Activated CD8-positive, alpha-beta memory T cell treated with anti-CD3 and anti-CD28 coated beads, Interleukin-2, amount 50 U/mL, for 24 hours (primary cell): ENCODE results near the gene IL3.

Source experiments
- DNase-seq: peaks from one replicate; pipeline ENCODE4 v3.0.0-alpha.2; 2020; ENCODE audit errors: extremely low read depth

Gene IL3

GRCh38 chr5:132072070-132072469 is 11.6 kb downstream of the IL3 start:
- DNase-seq: no peak

DNA sequence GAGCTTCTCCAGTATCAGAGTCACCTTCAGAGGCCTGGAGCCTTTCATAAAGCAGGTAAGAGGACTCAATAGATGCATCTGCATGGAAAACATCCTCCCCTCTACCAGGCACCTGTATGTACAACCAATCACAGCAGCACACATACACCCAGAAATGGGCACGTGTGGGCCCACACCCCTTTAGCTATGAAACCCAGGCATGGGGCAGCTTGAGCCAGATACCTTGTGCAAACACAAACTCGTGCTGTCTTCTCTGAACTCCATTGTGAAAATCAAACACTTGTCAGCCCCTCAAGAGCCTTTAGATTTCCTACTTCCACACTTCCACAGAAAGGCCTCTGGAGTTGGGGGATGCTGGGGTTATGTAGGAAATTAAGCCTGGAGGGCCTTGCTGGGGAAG is 12.1 kb downstream of the IL3 start:
- no peak for DNase-seq

- DNase-seq: no peak
These were observed 13.0 kb downstream of the IL3 start, which contains the start of gene CSF2 for GRCh38 chr5:132073231-132074013. Gene CSF2 (plus strand): TSS chr5:132073789. CDS start chr5:132073824, 35 bp downstream.

DNA sequence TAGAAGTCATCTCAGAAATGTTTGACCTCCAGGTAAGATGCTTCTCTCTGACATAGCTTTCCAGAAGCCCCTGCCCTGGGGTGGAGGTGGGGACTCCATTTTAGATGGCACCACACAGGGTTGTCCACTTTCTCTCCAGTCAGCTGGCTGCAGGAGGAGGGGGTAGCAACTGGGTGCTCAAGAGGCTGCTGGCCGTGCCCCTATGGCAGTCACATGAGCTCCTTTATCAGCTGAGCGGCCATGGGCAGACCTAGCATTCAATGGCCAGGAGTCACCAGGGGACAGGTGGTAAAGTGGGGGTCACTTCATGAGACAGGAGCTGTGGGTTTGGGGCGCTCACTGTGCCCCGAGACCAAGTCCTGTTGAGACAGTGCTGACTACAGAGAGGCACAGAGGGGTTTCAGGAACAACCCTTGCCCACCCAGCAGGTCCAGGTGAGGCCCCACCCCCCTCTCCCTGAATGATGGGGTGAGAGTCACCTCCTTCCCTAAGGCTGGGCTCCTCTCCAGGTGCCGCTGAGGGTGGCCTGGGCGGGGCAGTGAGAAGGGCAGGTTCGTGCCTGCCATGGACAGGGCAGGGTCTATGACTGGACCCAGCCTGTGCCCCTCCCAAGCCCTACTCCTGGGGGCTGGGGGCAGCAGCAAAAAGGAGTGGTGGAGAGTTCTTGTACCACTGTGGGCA is 13.8 kb downstream of the IL3 start:
- no peak for DNase-seq

- no peak for DNase-seq
These were observed 14.6 kb downstream of the IL3 start for GRCh38 chr5:132074772-132075718.

DNA sequence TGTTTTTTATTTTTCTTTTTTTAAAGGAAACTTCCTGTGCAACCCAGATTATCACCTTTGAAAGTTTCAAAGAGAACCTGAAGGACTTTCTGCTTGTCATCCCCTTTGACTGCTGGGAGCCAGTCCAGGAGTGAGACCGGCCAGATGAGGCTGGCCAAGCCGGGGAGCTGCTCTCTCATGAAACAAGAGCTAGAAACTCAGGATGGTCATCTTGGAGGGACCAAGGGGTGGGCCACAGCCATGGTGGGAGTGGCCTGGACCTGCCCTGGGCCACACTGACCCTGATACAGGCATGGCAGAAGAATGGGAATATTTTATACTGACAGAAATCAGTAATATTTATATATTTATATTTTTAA is 15.2 kb downstream of the IL3 start:
- DNase-seq: no peak

DNA sequence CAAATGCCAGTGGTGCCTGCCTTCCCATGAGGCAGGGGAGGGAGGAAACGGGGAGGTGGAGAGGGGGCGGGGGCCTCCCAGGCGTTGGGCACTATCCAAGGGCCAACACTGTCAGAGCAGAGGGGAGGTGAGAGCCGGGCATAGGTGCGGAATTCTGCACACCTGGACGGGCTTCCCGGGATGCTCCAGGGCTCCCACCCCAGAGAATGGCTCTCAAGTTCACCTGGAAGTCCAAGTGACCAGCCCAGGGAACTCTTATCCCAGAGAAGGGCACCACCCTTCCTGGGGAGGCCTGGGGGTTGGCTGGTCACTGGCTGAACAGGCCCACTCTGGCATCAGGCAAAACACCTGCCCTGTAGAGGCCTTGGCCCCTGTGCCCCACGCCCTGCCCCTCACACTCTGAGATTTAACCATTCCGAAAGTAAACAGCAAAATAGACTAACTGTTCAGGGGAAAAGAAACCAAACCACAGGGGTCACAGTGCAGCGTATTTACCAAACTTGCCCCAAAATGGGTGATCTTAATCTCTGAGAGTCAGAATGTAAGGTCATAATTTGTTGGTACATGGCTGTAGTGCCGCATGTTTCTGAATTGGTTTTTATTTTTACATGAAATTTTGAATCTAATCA is 15.9 kb downstream of the IL3 start:
- DNase-seq: no peak

DNA sequence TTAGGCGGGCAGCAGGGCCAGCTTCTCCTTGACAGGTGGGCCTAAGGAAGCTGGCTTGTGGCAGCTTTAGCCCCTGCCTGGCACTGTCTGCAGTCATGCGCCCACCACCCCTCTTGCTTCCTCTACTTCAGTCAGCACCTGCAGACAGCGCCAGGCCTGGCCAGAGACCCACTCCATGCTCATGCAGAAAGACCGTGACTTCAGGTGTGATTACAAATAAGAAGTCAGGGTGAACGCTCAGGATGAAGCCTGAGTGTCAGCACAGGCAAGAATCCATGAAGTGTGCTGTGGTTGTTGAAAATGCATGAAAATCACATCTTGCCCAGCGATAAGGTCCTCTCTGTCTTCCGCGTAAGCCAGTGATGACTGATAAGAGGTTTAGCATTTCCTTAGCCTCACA is 16.5 kb downstream of the IL3 start:
- DNase-seq: no peak

- DNase-seq: no peak
These were observed 18.6 kb downstream of the IL3 start for GRCh38 chr5:132079081-132079480.

GRCh38 chr5:132079619-132080018 is 19.2 kb downstream of the IL3 start:
- DNase-seq: no peak

- DNase-seq: no peak
These were observed 20.1 kb downstream of the IL3 start for GRCh38 chr5:132080595-132080994.

DNA sequence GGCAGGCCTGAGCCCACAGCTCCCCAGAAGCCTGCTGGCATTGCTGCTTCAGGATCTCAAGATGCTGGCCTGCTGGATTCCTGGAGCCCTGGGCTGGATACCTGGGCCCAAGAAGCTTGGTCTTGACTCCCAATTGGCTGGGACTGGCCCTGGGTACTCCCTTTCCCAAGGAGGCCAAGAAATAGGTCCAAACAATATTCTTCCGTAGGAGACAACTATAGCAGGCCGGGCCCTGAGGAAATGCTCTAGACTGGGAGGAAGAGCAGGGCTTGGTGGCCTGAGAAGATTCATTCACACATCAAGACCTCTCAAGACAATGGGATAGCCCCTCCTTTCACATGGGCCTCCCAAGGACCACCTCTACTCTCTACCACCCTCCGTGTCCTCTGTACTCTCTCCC is 21.0 kb downstream of the IL3 start:
- no peak for DNase-seq

- no peak for DNase-seq
These were observed 22.0 kb downstream of the IL3 start for GRCh38 chr5:132082329-132083023.

DNA sequence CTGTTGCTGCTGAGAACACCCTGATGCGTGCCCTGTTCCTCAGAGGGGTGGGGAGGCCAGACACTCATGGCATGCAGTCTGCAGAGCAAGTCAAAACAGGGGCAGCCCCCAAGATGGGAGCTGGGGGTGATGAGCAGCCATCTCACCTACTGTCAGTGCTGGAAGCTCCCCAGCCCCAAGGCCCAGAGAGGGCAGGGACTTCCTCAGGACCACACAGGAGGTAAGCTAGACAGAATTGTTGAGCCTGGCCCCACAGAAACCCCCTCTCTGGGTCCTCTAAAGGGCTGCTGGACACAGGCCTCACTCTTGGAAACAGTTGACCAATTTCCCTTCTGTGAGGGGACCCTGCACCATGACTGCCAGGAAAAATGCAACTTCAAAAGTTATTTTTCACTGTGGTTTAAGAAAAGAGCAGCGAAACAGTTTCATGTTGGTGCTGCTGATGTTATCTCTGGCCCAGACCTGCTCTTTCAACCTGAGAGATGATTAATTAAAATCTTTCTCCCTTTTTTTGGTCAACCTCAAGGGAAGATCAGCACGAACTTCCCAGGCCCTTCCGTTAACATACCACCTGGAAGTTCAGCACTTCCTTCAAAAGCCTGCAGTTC is 22.7 kb downstream of the IL3 start:
- DNase-seq: no peak

- no peak for DNase-seq
These were observed 25.2 kb downstream of the IL3 start for GRCh38 chr5:132085686-132086085.

- no peak for DNase-seq
These were observed 25.9 kb downstream of the IL3 start for GRCh38 chr5:132086277-132086794.

DNA sequence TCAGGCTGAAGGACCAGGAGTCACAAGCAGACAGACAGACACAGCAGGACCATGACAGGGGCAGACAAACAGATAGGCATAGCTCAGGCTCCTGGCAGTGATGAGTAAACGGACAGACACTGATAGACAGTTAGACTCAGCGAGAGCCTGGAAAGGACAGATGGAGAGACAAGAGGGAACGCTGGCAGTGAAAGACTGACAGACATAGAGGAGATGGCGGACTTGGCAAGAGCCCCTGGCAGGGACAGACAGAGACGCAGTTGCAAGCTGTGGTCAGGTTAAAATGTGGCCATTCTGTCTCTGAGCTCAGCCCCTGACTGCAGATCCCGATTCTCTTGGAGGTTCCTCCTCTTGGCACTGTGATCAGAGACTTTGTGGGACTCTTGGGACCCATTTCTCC is 26.7 kb downstream of the IL3 start:
- DNase-seq: no peak

DNA sequence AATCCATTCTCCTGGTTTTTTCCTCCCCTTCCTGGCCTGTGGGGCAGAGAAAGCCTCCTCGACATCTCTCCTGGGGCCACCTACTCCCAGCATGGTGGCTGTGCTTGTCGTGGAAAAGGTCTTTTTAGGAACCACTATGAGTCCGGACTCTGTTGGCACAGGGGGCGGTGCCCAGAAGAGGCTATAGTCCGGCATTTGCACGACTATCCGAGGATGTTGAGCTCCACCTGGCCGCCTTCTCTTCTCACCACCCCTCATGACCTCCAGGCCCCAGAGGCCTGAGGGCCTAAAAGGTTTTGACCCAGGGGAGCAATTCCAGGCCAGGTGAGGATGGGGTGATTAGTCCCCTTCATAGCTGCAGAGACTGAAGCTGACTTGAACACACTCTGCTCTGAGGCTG is 27.2 kb downstream of the IL3 start:
- DNase-seq: no peak

- no peak for DNase-seq
These were observed 28.9 kb downstream of the IL3 start for GRCh38 chr5:132089363-132089762.

- no peak for DNase-seq
These were observed 29.7 kb downstream of the IL3 start for GRCh38 chr5:132090107-132090506.

- DNase-seq: no peak
These were observed 32.8 kb downstream of the IL3 start for GRCh38 chr5:132093271-132093670.
